Measurements from ENCODE around the gene AP1G2.
"Not testable (repeated sequence)": the region's sequence is repeated elsewhere in the genome, so short reads cannot be mapped to it uniquely, and the experiment has no call there.

Gene AP1G2

GRCh38 chr14:23600322-23600707, 32.7 kb upstream of the AP1G2 start:
- no peak for DNase-seq

- not testable (repeated sequence) for DNase-seq
Observed at GRCh38 chr14:23594191-23594590, 26.6 kb upstream of the AP1G2 start.

GRCh38 chr14:23590198-23590597, 22.6 kb upstream of the AP1G2 start:
- DNase-seq, result no peak

GRCh38 chr14:23589606-23590005, 22.0 kb upstream of the AP1G2 start:
- no peak for DNase-seq

- DNase-seq, result peak; percentile 64
Observed at GRCh38 chr14:23588884-23589598, 21.4 kb upstream of the AP1G2 start.

- DNase-seq, result not testable (repeated sequence)
Observed at GRCh38 chr14:23584527-23585203, 17.1 kb upstream of the AP1G2 start.

- not testable (repeated sequence) for DNase-seq
Observed at GRCh38 chr14:23583761-23584526, 16.4 kb upstream of the AP1G2 start.

GRCh38 chr14:23582906-23583760, 15.5 kb upstream of the AP1G2 start:
- no peak for DNase-seq

- DNase-seq, result no peak
Observed at GRCh38 chr14:23580948-23581281, 13.3 kb upstream of the AP1G2 start.

- DNase-seq, result no peak
Observed at GRCh38 chr14:23580152-23580926, 12.7 kb upstream of the AP1G2 start.

GRCh38 chr14:23579739-23580138, 12.1 kb upstream of the AP1G2 start:
- DNase-seq, result no peak

- no peak for DNase-seq
Observed at GRCh38 chr14:23579311-23579630, 11.7 kb upstream of the AP1G2 start.

- DNase-seq, result no peak
Observed at GRCh38 chr14:23578560-23579310, 11.1 kb upstream of the AP1G2 start, which contains the start of gene JPH4. Gene JPH4 (minus strand): TSS chr14:23578790. CDS start chr14:23577453, 1,337 bp downstream.

- no peak for DNase-seq
Observed at GRCh38 chr14:23577710-23578392, 10.3 kb upstream of the AP1G2 start.

GRCh38 chr14:23577004-23577681, 9.6 kb upstream of the AP1G2 start:
- no peak for DNase-seq

GRCh38 chr14:23573384-23574015, 5.9 kb upstream of the AP1G2 start:
- no peak for DNase-seq

- DNase-seq, result no peak
Observed at GRCh38 chr14:23572836-23573235, 5.2 kb upstream of the AP1G2 start.

- no peak for DNase-seq
Observed at GRCh38 chr14:23572524-23572828, 4.9 kb upstream of the AP1G2 start.

GRCh38 chr14:23571701-23572523, 4.3 kb upstream of the AP1G2 start:
- no peak for DNase-seq

Measured in NCI-H1930 (cell line).